Esophagus muscularis mucosa (tissue), 4 donors: ENCODE measurements around the gene BICD1.

Source experiments
- EP300 ChIP-seq: sonication (generic); formaldehyde crosslinking; IDR thresholded peaks from one replicate; pipeline ENCODE4 v1.6.1; 2017; ENCODE audit warnings: antibody characterized with exemption
- POLR2A ChIP-seq: fragments of 450-650 bp; IDR thresholded peaks from one replicate; pipeline ENCODE4 v1.6.1; 2017; ENCODE audit warnings: antibody characterized with exemption, moderate library complexity, mild to moderate bottlenecking, low read depth
- POLR2AphosphoS5 ChIP-seq, 2 donors: sonication (generic); formaldehyde crosslinking; IDR thresholded peaks; one replicate each; pipeline ENCODE4 v1.6.1; 2017; ENCODE audit warnings: antibody characterized with exemption in 2 of 2
- TF ChIP-seq, protein P1 (sequence below), 3 experiments: fragments of 200-600 bp in 2 of 3; fragments of 450-650 bp in 1 of 3; sonication (generic) in 2 of 3; IDR thresholded peaks; one replicate each; pipeline ENCODE4 v1.5.1; 2017 to 2019; ENCODE audit warnings: antibody characterized with exemption in 3 of 3, mild to moderate bottlenecking in 2 of 3, moderate library complexity in 1 of 3

DNA sequence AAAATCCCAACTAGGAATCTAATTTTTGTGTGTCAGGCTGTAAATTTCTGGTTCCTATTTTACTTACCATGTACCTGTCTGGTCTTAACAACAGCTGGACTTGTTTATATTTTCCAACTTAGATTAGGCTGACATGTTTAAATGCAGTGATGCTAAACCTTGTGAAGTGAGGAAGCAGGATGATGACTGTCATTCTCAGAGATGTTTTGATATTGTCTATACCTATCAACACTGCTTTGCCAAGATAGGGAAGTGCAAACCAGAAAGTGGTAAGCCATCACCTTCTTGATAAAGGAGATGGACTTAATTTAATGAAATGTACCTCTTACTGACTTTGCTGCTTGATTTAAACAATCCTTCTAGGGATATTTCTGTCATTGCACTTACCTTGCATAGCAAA, 2.1 kb downstream of the BICD1 start:
- TF ChIP-seq, protein P1, sequence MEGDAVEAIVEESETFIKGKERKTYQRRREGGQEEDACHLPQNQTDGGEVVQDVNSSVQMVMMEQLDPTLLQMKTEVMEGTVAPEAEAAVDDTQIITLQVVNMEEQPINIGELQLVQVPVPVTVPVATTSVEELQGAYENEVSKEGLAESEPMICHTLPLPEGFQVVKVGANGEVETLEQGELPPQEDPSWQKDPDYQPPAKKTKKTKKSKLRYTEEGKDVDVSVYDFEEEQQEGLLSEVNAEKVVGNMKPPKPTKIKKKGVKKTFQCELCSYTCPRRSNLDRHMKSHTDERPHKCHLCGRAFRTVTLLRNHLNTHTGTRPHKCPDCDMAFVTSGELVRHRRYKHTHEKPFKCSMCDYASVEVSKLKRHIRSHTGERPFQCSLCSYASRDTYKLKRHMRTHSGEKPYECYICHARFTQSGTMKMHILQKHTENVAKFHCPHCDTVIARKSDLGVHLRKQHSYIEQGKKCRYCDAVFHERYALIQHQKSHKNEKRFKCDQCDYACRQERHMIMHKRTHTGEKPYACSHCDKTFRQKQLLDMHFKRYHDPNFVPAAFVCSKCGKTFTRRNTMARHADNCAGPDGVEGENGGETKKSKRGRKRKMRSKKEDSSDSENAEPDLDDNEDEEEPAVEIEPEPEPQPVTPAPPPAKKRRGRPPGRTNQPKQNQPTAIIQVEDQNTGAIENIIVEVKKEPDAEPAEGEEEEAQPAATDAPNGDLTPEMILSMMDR (IDR thresholded peaks at IDR 0.05): no peak
- TF ChIP-seq POLR2AphosphoS5 (IDR thresholded peaks at IDR 0.05): no peak
- TF ChIP-seq POLR2A: no peak
- TF ChIP-seq EP300: no peak
